Parathyroid adenoma (tissue), 2 donors: ENCODE data around the gene ANK2.

Source experiments
- H2AFZ ChIP-seq: fragments of 300-600 bp; sonication (generic); one replicate; pipeline ENCODE4 v1.7.0; 2017; ENCODE audit warnings: antibody characterized with exemption, mild to moderate bottlenecking
- H3K27ac ChIP-seq: fragments of 300-600 bp; sonication (generic); one replicate; pipeline ENCODE4 v1.7.0; 2017
- H3K27me3 ChIP-seq: fragments of 300-600 bp; sonication (generic); one replicate; pipeline ENCODE4 v1.7.0; 2017; ENCODE audit warnings: low read length; ENCODE audit not compliant: control insufficient read depth, insufficient read depth
- H3K36me3 ChIP-seq: fragments of 300-600 bp; sonication (generic); one replicate; pipeline ENCODE4 v1.7.0; 2017; ENCODE audit warnings: low read length; ENCODE audit not compliant: control insufficient read depth, insufficient read depth
- H3K4me1 ChIP-seq: fragments of 300-600 bp; sonication (generic); one replicate; pipeline ENCODE4 v1.7.0; 2017; ENCODE audit warnings: control low read depth
- H3K4me2 ChIP-seq: fragments of 300-600 bp; sonication (generic); one replicate; pipeline ENCODE4 v1.7.0; 2017; ENCODE audit warnings: low read length
- H3K4me3 ChIP-seq: fragments of 300-600 bp; sonication (generic); one replicate; pipeline ENCODE4 v1.7.0; 2017; ENCODE audit warnings: low read depth, low read length
- H3K79me2 ChIP-seq: fragments of 300-600 bp; sonication (generic); one replicate; pipeline ENCODE4 v1.7.0; 2017; ENCODE audit warnings: control low read depth
- H3K9ac ChIP-seq: fragments of 300-600 bp; sonication (generic); one replicate; pipeline ENCODE4 v1.7.0; 2017; ENCODE audit warnings: mild to moderate bottlenecking
- H3K9me3 ChIP-seq: fragments of 300-600 bp; sonication (generic); one replicate; pipeline ENCODE4 v1.7.0; 2017; ENCODE audit warnings: low read length; ENCODE audit not compliant: control insufficient read depth
- TF ChIP-seq, protein P1 (sequence below): fragments of 300-600 bp; sonication (generic); IDR thresholded peaks from one replicate; pipeline ENCODE4 v1.7.0; 2017; ENCODE audit warnings: antibody characterized with exemption, mild to moderate bottlenecking
- donor health status: primary hyperparathyroidism.

Gene ANK2

GRCh38 chr4:113256946-113257345 is 207.5 kb downstream of the ANK2 start:
- Histone ChIP-seq H2AFZ (no peak overlapping the region), H3K27me3 (no peaks in the 10 kb centered on the region), H3K27ac (no peak overlapping the region), H3K9me3 (no peaks in the 10 kb centered on the region), H3K36me3 (peaks cover 2% of the 10 kb centered on the region), H3K9ac (no peak overlapping the region), H3K4me1 (no peaks in the 10 kb centered on the region), H3K4me2 (no peak overlapping the region), H3K79me2 (no peaks in the 10 kb centered on the region), H3K4me3 (no peak overlapping the region)
- TF ChIP-seq, protein P1, sequence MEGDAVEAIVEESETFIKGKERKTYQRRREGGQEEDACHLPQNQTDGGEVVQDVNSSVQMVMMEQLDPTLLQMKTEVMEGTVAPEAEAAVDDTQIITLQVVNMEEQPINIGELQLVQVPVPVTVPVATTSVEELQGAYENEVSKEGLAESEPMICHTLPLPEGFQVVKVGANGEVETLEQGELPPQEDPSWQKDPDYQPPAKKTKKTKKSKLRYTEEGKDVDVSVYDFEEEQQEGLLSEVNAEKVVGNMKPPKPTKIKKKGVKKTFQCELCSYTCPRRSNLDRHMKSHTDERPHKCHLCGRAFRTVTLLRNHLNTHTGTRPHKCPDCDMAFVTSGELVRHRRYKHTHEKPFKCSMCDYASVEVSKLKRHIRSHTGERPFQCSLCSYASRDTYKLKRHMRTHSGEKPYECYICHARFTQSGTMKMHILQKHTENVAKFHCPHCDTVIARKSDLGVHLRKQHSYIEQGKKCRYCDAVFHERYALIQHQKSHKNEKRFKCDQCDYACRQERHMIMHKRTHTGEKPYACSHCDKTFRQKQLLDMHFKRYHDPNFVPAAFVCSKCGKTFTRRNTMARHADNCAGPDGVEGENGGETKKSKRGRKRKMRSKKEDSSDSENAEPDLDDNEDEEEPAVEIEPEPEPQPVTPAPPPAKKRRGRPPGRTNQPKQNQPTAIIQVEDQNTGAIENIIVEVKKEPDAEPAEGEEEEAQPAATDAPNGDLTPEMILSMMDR = no peak

- no peak overlapping the region for H3K4me3 ChIP-seq
- no peak overlapping the region for H3K4me2 ChIP-seq
- no peak overlapping the region for H2AFZ ChIP-seq
- TF ChIP-seq, protein P1 = no peak
- H3K36me3 ChIP-seq = no peaks in the 10 kb centered on the region
- no peaks in the 10 kb centered on the region for H3K79me2 ChIP-seq
- H3K27me3 ChIP-seq = no peaks in the 10 kb centered on the region
- H3K9ac ChIP-seq = no peak overlapping the region
- no peaks in the 10 kb centered on the region for H3K9me3 ChIP-seq
- no peaks in the 10 kb centered on the region for H3K4me1 ChIP-seq
- no peak overlapping the region for H3K27ac ChIP-seq
Observed at GRCh38 chr4:113260688-113261087, 211.2 kb downstream of the ANK2 start.

DNA sequence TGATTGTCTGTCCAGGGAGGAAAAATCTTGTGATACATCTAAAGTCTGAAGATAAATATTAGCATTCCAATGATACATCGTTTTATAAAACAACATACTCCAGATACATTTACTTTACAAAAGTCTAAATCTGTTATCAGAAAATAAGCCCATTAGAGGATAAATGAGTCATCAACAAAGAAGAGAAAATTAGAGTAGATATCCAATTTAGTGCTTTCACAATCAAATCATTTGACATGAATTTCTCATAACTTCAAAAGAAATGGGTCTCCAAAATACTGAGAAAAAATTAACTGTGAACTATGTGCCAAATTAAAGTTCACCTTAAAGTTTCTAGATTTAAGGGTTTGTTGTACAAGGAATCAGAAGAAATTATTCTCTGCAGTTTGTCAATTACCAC is 213.8 kb downstream of the ANK2 start:
- no peaks in the 10 kb centered on the region for H3K4me1 ChIP-seq
- no peaks in the 10 kb centered on the region for H3K9me3 ChIP-seq
- no peaks in the 10 kb centered on the region for H3K36me3 ChIP-seq
- no peak overlapping the region for H3K9ac ChIP-seq
- no peaks in the 10 kb centered on the region for H3K79me2 ChIP-seq
- H2AFZ ChIP-seq = no peak overlapping the region
- H3K27ac ChIP-seq = no peak overlapping the region
- TF ChIP-seq, protein P1 = no peak
- no peaks in the 10 kb centered on the region for H3K27me3 ChIP-seq
- H3K4me3 ChIP-seq = no peak overlapping the region
- H3K4me2 ChIP-seq = no peak overlapping the region

DNA sequence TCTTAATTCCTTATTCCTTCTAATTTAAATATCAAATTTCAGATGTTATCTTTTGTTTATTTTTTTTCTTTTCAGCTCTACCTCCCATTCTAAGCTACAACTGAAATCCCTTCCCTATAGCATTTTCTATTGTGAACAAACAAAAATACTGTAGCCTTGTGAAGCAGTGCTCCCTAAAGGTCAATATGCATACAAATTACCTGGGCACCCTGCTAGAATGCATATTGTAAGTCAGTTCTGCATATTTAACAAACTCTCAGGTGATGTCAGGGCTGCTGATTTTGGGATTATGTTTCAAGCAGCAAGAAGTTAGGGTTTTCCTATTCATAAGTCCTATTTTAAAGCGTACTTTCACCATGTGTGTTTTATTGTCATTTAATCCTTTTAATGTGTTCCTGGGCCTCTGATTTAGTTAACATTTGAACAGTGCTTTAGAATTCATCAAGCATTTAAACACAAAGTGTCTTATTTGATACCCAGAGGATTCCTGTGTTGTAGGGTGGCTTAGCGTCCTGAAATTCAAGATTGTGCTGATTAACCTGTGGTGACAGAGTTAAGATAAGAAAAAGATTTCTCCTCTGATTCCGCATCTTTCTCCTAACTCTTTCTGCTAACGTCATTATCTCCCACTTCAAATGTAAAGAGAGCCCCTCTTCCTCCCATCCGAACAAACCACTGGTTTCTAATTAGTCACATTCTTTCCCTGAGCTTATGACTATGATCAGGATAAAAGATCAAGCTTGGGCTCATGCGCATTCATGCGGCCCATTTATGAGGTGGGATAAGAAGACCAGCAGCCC is 221.3 kb downstream of the ANK2 start:
- Histone ChIP-seq H3K27ac (no peak overlapping the region), H3K4me2 (no peak overlapping the region), H3K4me1 (no peaks in the 10 kb centered on the region), H3K79me2 (no peaks in the 10 kb centered on the region), H3K9ac (no peak overlapping the region), H3K9me3 (no peaks in the 10 kb centered on the region), H3K4me3 (no peak overlapping the region), H3K27me3 (no peaks in the 10 kb centered on the region), H2AFZ (no peak overlapping the region), H3K36me3 (no peaks in the 10 kb centered on the region)
- TF ChIP-seq, protein P1 = no peak

DNA sequence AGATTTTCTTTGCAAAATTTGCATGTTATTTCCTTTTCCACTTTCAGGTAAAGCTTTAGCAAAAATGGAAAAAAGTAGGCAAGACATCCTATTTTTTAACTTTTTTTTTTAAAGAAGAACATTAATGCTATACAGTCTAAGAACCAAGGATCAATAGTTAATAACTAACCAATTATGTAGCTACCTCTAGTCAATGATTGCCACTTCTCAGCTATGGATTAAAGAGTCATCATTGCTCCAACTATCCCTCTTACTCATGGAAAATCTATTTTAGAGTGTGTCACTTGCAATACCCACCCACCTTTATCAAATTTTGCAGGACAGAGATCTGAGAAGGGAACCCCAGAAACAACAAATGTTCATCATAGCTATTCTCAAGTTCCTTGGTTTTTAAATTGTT is 223.1 kb downstream of the ANK2 start:
- Histone ChIP-seq H3K36me3 (no peaks in the 10 kb centered on the region), H3K9ac (no peak overlapping the region), H3K79me2 (no peaks in the 10 kb centered on the region), H3K4me3 (no peak overlapping the region), H3K27me3 (no peaks in the 10 kb centered on the region), H2AFZ (no peak overlapping the region), H3K4me2 (no peak overlapping the region), H3K27ac (no peak overlapping the region), H3K4me1 (no peaks in the 10 kb centered on the region), H3K9me3 (no peaks in the 10 kb centered on the region)
- TF ChIP-seq, protein P1 = no peak
